ENCODE results near the gene SRRM4. TPM values are rescaled to one million over a fixed set of nuclear protein-coding genes. Genes with fewer than 3 reads are reported as not detected.

SRRM4 gene
- total RNA-seq, 1 experiment from 2014 or later, result not detected

DNA sequence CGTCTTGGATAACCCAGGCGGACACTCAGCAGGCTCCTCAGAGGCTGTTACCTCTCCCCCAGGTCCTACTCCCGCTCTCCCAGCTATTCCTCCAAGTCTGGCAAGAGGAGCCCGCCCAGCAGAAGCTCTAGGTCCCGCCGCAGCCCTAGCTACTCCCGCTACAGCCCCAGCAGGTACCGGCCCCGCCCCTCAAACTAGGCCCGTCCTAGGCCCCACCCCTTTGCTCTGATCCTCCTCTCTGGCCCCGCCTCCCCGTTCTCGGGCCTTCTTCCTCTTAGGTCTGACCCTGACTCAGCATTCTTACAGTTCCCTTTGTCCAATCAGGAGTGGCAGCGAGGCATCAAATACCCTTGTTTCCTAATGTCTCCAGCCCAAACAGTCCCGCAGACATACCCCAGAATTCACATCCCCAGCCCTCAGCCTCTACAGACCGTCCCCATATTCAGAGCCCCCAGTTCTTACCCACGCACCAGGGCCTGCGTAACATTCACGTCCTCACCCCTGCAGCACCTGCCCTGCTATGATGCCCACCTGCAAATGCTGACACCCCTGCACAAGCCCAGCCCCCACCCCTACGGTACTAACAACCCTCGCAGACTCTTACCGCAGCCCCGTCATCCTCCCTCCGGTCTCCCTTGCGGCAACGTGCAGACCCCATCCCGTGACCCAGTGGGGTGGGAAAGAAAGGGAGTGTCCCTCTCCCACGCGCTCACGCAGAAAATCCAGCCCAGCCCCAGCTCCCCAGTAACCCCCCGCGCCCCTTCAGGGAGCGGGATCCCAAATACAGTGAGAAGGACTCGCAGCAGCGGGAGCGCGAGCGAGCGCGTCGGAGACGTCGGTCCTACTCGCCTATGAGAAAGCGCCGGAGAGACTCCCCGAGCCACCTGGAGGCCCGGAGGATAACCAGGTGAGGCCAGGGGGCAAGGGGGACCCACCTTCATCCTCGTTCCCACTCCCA is 172.4 kb downstream of the SRRM4 start:
- H3K27me3 ChIP-seq (ENCODE audit: insufficient read depth, low read depth), result peaks cover 15% of the 10 kb centered on the region
- no peaks in the 10 kb centered on the region for H3K36me3 ChIP-seq (ENCODE audit: low read depth)
- no peaks in the 10 kb centered on the region for H4K20me1 ChIP-seq (ENCODE audit: insufficient read depth)
- no peak overlapping the region for H3K4me3 ChIP-seq
- H3K9me2 ChIP-seq (ENCODE audit: insufficient read depth), result no peaks in the 10 kb centered on the region
- no peaks in the 10 kb centered on the region for H3K9me3 ChIP-seq (ENCODE audit: insufficient read depth, low read depth)
- TF ChIP-seq, protein P1, sequence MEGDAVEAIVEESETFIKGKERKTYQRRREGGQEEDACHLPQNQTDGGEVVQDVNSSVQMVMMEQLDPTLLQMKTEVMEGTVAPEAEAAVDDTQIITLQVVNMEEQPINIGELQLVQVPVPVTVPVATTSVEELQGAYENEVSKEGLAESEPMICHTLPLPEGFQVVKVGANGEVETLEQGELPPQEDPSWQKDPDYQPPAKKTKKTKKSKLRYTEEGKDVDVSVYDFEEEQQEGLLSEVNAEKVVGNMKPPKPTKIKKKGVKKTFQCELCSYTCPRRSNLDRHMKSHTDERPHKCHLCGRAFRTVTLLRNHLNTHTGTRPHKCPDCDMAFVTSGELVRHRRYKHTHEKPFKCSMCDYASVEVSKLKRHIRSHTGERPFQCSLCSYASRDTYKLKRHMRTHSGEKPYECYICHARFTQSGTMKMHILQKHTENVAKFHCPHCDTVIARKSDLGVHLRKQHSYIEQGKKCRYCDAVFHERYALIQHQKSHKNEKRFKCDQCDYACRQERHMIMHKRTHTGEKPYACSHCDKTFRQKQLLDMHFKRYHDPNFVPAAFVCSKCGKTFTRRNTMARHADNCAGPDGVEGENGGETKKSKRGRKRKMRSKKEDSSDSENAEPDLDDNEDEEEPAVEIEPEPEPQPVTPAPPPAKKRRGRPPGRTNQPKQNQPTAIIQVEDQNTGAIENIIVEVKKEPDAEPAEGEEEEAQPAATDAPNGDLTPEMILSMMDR (conservative IDR thresholded peaks at IDR 0.05), result no peak
- TF ChIP-seq EZH2 (IDR thresholded peaks at IDR 0.05; ENCODE audit: low read depth), result no peak
- intact Hi-C loops (cut with micrococcal nuclease; ENCODE audit: unreplicated experiment), result no loop called here
- H3K27ac ChIP-seq, result no peak overlapping the region
- H3K4me1 ChIP-seq (replicated peaks; ENCODE audit: insufficient read depth), result no peaks in the 10 kb centered on the region
- no TSS peak for BruUV-seq (replicated peaks)
- peak in 1 of 2 experiments; percentile 22 for DNase-seq
- H3K4me2 ChIP-seq, result no peak overlapping the region
- ChIA-PET CTCF (no interaction called here), POLR2A (ENCODE audit: unreplicated experiment) (interaction anchor here (0.6 kb wide), 1 partner anchor 334 kb away, joined by 4 read pairs; no protein-coding TSS in a partner anchor)
- H2AFZ ChIP-seq, result no peak overlapping the region
- H3F3A ChIP-seq (ENCODE audit: insufficient read depth, low read depth), result no peaks in the 10 kb centered on the region
- no peaks in the 10 kb centered on the region for H3K79me2 ChIP-seq (ENCODE audit: low read depth)

DNA sequence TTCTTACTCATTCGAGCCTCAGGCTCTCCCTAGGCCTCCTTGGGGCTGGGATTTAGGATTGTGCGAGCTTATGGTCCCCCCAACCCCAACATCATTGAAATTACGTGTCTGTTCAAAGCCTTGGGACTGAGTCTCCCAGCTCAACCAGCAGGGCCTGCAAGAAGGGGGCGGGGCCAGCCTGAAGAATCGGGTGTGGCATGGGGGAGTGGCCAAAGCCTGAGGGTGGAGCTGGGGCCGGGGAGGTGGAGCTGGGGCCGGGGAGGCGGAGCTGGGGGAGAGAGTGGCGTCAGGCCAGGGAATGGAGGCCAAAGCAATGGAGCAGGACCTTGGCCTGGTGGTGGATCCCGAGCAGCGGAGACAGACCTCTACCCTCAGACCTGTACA is 173.1 kb downstream of the SRRM4 start:
- no peaks in the 10 kb centered on the region for H3F3A ChIP-seq (ENCODE audit: insufficient read depth, low read depth)
- no peaks in the 10 kb centered on the region for H3K79me2 ChIP-seq (ENCODE audit: low read depth)
- no peaks in the 10 kb centered on the region for H3K36me3 ChIP-seq (ENCODE audit: low read depth)
- H4K20me1 ChIP-seq (ENCODE audit: insufficient read depth), result no peaks in the 10 kb centered on the region
- H3K27me3 ChIP-seq (ENCODE audit: insufficient read depth, low read depth), result peaks cover 15% of the 10 kb centered on the region
- TF ChIP-seq, protein P1 (conservative IDR thresholded peaks at IDR 0.05), result no peak
- TF ChIP-seq EZH2 (IDR thresholded peaks at IDR 0.05; ENCODE audit: low read depth), result no peak
- DNase-seq, result no peak
- H3K9me2 ChIP-seq (ENCODE audit: insufficient read depth), result no peaks in the 10 kb centered on the region
- intact Hi-C loops (cut with micrococcal nuclease; ENCODE audit: unreplicated experiment), result no loop called here
- no TSS peak for BruUV-seq (replicated peaks)
- H3K4me2 ChIP-seq, result no peak overlapping the region
- H2AFZ ChIP-seq, result no peak overlapping the region
- no peaks in the 10 kb centered on the region for H3K4me1 ChIP-seq (replicated peaks; ENCODE audit: insufficient read depth)
- H3K9me3 ChIP-seq (ENCODE audit: insufficient read depth, low read depth), result no peaks in the 10 kb centered on the region
- CTCF ChIA-PET, result no interaction called here
- POLR2A ChIA-PET (ENCODE audit: unreplicated experiment), result no interaction called here
- no peak overlapping the region for H3K27ac ChIP-seq
- H3K4me3 ChIP-seq, result no peak overlapping the region

DNA sequence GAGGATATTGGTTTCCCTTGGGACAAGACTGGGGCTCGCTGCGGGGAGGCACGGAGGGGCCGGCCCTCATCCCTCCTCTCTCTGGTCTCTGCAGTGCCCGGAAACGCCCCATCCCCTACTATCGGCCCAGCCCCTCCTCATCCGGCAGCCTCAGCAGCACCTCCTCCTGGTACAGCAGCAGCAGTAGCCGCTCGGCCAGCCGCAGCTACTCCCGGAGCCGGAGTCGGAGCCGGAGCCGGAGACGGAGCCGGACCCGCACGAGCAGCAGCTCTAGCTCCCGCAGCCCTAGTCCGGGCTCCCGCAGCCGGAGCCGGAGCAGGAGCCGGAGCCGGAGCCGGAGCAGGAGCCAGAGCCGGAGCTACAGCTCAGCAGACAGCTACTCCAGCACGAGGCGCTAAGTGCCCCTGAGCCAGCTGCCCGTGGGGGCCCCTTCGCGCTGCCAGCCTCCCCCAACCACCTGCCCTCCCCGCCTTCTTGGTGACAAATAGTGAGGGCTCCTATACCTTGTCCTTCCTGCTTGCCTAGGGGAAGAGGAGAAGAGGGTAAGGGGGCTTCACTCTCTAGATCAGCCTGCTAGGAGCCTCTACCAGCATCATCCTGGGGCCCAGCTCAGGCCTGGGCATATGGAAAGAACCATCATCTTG is 175.2 kb downstream of the SRRM4 start:
- H3K9me3 ChIP-seq (ENCODE audit: insufficient read depth, low read depth), result no peaks in the 10 kb centered on the region
- H2AFZ ChIP-seq, result no peak overlapping the region
- BruUV-seq (replicated peaks), result no TSS peak
- no peaks in the 10 kb centered on the region for H3K36me3 ChIP-seq (ENCODE audit: low read depth)
- H3K9me2 ChIP-seq (ENCODE audit: insufficient read depth), result no peaks in the 10 kb centered on the region
- intact Hi-C loops (cut with micrococcal nuclease; ENCODE audit: unreplicated experiment), result no loop called here
- H3K79me2 ChIP-seq (ENCODE audit: low read depth), result no peaks in the 10 kb centered on the region
- H4K20me1 ChIP-seq (ENCODE audit: insufficient read depth), result no peaks in the 10 kb centered on the region
- ChIA-PET CTCF (no interaction called here), POLR2A (ENCODE audit: unreplicated experiment) (no interaction called here)
- TF ChIP-seq EZH2 (IDR thresholded peaks at IDR 0.05; ENCODE audit: low read depth), result no peak
- TF ChIP-seq, protein P1 (conservative IDR thresholded peaks at IDR 0.05), result no peak
- DNase-seq, result no peak
- no peak overlapping the region for H3K27ac ChIP-seq
- H3K4me2 ChIP-seq, result no peak overlapping the region
- H3K4me3 ChIP-seq, result no peak overlapping the region
- no peaks in the 10 kb centered on the region for H3K4me1 ChIP-seq (replicated peaks; ENCODE audit: insufficient read depth)
- no peaks in the 10 kb centered on the region; the same call in 1 of the 2 replicates for H3K27me3 ChIP-seq (ENCODE audit: insufficient read depth, low read depth)
- H3F3A ChIP-seq (ENCODE audit: insufficient read depth, low read depth), result no peaks in the 10 kb centered on the region

All from PC-9 (cell line).